Activated CD8-positive, alpha-beta T cell treated with anti-CD3 and anti-CD28 coated beads for 36 hours (primary cell): ENCODE data around the gene PECR. TPM values are rescaled to one million over a fixed set of nuclear protein-coding genes. Genes with fewer than 3 reads are reported as not detected.

Source experiments
- ATAC-seq: fragments of 200-7000 bp; cut with Tn5 transposase; one replicate; pipeline ENCODE4 v1.10.0; 2021; ENCODE audit warnings: mild to moderate bottlenecking, moderate library complexity
- CTCF ChIA-PET: fragments of 350-600 bp; sonication (Branson Sonifier 250); formaldehyde crosslinking; loops from one replicate; lab custom pipeline; 2021; ENCODE audit warnings: antibody characterized with exemption; lab: Charles Lee
- POLR2A ChIA-PET: fragments of 350-600 bp; sonication (Branson Sonifier 250); formaldehyde crosslinking; loops from one replicate; lab custom pipeline; 2021; ENCODE audit warnings: antibody characterized with exemption; lab: Charles Lee
- DNase-seq: peaks from one replicate; pipeline ENCODE4 v3.0.0-alpha.2; 2020
- H3K27ac Mint-ChIP-seq: one replicate; pipeline ENCODE4 v1.8.0; 2021; ENCODE audit warnings: mild to moderate bottlenecking, mixed read lengths
- H3K27me3 Mint-ChIP-seq: one replicate; pipeline ENCODE4 v1.8.0; 2021; ENCODE audit warnings: mixed read lengths
- H3K36me3 Mint-ChIP-seq: one replicate; pipeline ENCODE4 v1.8.0; 2021; ENCODE audit warnings: low read depth, mixed read lengths
- H3K4me1 Mint-ChIP-seq: one replicate; pipeline ENCODE4 v1.8.0; 2021; ENCODE audit warnings: low read depth, mixed read lengths
- H3K4me3 Mint-ChIP-seq: one replicate; pipeline ENCODE4 v1.8.0; 2021; ENCODE audit warnings: mild to moderate bottlenecking, moderate library complexity, mixed read lengths
- H3K9me3 Mint-ChIP-seq: one replicate; pipeline ENCODE4 v1.8.0; 2021; ENCODE audit warnings: mixed read lengths
- CTCF ChIP-seq: fragments of 200-600 bp; IDR thresholded peaks from one replicate; pipeline ENCODE4 v1.8.0; 2022; ENCODE audit warnings: antibody characterized with exemption, mild to moderate bottlenecking
- intact Hi-C: fragments of 100-400 bp; cut with micrococcal nuclease; formaldehyde crosslinking; loops from one replicate; pipeline ENCODE4 v1.10.0; 2022
- total RNA-seq, 2 experiments: library from RNA; stranded (reverse); gene quantifications; one replicate each; pipeline ENCODE4 v1.2.3, GENCODE V29; 2021

The PECR gene
- total RNA-seq, 2 experiments from 2014 or later, result 21.1 to 22.5 TPM

GRCh38 chr2:216094701-216095100 lies 13.1 kb upstream of the PECR start:
- POLR2A ChIA-PET, result interaction anchor here (1.4 to 3.8 kb wide), 2 partner anchors 12 to 15 kb away, joined by 9 to 20 read pairs; partner anchors contain the start of genes PECR, TMEM169 and XRCC5
- DNase-seq (no peak), ATAC-seq (no peak)
- intact Hi-C loops, result no loop called here
- H3K4me3 Mint-ChIP-seq, result no peak overlapping the region
- no peaks in the 10 kb centered on the region for H3K27me3 Mint-ChIP-seq
- H3K36me3 Mint-ChIP-seq, result no peaks in the 10 kb centered on the region
- no peaks in the 10 kb centered on the region for H3K9me3 Mint-ChIP-seq
- peaks cover 14% of the 10 kb centered on the region for H3K4me1 Mint-ChIP-seq
- no peak for TF ChIP-seq CTCF
- CTCF ChIA-PET, result interaction anchor here (2.1 to 2.3 kb wide), 2 partner anchors 15 to 61 kb away, joined by 8 read pairs; partner anchors contain the start of gene XRCC5
- no peak overlapping the region for H3K27ac Mint-ChIP-seq

DNA sequence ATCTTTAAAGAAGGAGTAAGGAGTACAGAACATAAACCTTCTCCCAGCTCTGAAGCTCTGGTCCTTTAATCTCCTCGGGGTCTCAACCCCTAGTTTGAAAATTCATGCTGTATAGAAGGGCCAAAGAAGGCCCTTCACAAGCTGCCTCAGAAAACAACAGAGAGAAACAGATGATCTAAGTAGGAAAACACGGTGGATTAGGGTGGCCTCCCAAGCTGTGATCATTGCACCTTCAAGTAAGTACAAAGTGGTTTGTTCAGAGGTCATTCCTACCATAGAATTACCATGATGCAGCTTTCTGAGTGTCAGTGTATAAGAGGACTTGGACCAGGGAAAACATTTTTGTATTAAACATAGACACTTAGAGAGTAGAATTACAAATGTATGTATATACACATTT lies 11.0 kb upstream of the PECR start:
- Mint-ChIP-seq H3K36me3 (no peaks in the 10 kb centered on the region), H3K27ac (no peak overlapping the region), H3K4me1 (peaks cover 19% of the 10 kb centered on the region), H3K27me3 (no peaks in the 10 kb centered on the region), H3K4me3 (no peak overlapping the region), H3K9me3 (no peaks in the 10 kb centered on the region)
- CTCF ChIA-PET, result interaction anchor here (0.9 to 2.3 kb wide), 5 partner anchors 17 to 59 kb away, joined by 3 to 8 read pairs (median 3); partner anchors contain the start of gene XRCC5
- ATAC-seq (no peak), DNase-seq (no peak)
- no peak for TF ChIP-seq CTCF
- intact Hi-C loops, result no loop called here
- POLR2A ChIA-PET, result interaction anchor here (1.7 to 3.8 kb wide), 2 partner anchors 10 to 27 kb away, joined by 5 to 20 read pairs; partner anchors contain the start of genes PECR and TMEM169

GRCh38 chr2:216090369-216090786 lies 8.8 kb upstream of the PECR start:
- no peak for DNase-seq
- POLR2A ChIA-PET, result interaction anchor here (0.8 to 2.5 kb wide), 2 partner anchors 19 to 29 kb away, joined by 3 to 15 read pairs; partner anchors contain the start of gene XRCC5
- Mint-ChIP-seq H3K27me3 (no peaks in the 10 kb centered on the region), H3K36me3 (no peaks in the 10 kb centered on the region), H3K4me3 (no peak overlapping the region), H3K9me3 (no peaks in the 10 kb centered on the region), H3K27ac (peak overlapping the region; percentile 75), H3K4me1 (peaks cover 25% of the 10 kb centered on the region)
- intact Hi-C loops, result no loop called here
- CTCF ChIA-PET, result interaction anchor here (1.0 to 1.5 kb wide), 4 partner anchors 9 to 20 kb away, joined by 3 read pairs; partner anchors contain the start of genes PECR and TMEM169
- peak; percentile 83 for ATAC-seq
- TF ChIP-seq CTCF, result no peak

- no peak for TF ChIP-seq CTCF
- H3K4me1 Mint-ChIP-seq, result peaks cover 61% of the 10 kb centered on the region
- H3K27ac Mint-ChIP-seq, result no peak overlapping the region
- no peaks in the 10 kb centered on the region for H3K27me3 Mint-ChIP-seq
- no peak overlapping the region for H3K4me3 Mint-ChIP-seq
- no peaks in the 10 kb centered on the region for H3K36me3 Mint-ChIP-seq
- CTCF ChIA-PET, result interaction anchor here (4.1 kb wide), 1 partner anchor 27 kb away, joined by 11 read pairs; no protein-coding TSS in a partner anchor
- ATAC-seq (no peak), DNase-seq (no peak)
- H3K9me3 Mint-ChIP-seq, result no peaks in the 10 kb centered on the region
- intact Hi-C loops, result no loop called here
- POLR2A ChIA-PET, result interaction anchor here (7.0 kb wide), 1 partner anchor 22 kb away, joined by 41 read pairs; the partner anchor contains the start of gene XRCC5
Observed at GRCh38 chr2:216086207-216086893, 4.7 kb upstream of the PECR start.
